Measurements from ENCODE around the gene PTBP1. TPM values are rescaled to one million over a fixed set of nuclear protein-coding genes. Genes with fewer than 3 reads are reported as not detected.

PTBP1 gene
- total and polyA plus RNA-seq, 4 donors: 51.3 to 152 (median 114) TPM

DNA sequence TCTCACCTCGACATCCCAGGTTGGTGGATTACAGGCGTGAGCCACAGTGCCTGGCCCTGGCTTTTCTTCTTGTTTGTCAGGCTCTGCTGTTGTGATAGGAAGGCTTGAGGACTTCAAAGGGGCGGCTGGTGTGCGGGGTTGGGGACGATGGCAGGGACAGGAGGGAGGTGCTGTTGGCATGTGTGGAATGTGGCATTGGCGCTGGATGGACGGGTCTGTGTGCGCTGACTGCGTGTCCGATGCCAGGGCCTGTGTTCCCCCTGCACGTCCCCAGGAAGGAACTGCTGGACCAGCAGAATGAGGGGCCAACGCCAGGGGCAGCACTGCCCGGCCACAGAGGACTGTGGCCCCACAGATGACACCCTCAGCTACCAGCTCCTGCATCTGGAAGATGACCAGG, 12.7 kb upstream of the PTBP1 start:
- H3K9me3 ChIP-seq (ENCODE audit: control insufficient read depth, insufficient read depth, low read length): no peaks in the 10 kb centered on the region
- WGBS (ENCODE audit: insufficient coverage): 87% methylated on average over 13 of the region's 13 CpGs
- H3K36me3 ChIP-seq (ENCODE audit: control insufficient read depth, insufficient read depth, low read length): no peaks in the 10 kb centered on the region
- peaks cover 9% of the 10 kb centered on the region for H3K27me3 ChIP-seq (ENCODE audit: control insufficient read depth, insufficient read depth, low read length)
- no peak overlapping the region for H3K4me3 ChIP-seq (ENCODE audit: low read depth, low read length)
- DNase-seq (ENCODE audit: low read depth in 4 of 6, low spot score in 6 of 6): no peak
- H3K4me1 ChIP-seq (ENCODE audit: control insufficient read depth, insufficient read depth, low read length): peaks cover 37% of the 10 kb centered on the region
- H3K27ac ChIP-seq (ENCODE audit: low read depth, low read length): no peak overlapping the region

DNA sequence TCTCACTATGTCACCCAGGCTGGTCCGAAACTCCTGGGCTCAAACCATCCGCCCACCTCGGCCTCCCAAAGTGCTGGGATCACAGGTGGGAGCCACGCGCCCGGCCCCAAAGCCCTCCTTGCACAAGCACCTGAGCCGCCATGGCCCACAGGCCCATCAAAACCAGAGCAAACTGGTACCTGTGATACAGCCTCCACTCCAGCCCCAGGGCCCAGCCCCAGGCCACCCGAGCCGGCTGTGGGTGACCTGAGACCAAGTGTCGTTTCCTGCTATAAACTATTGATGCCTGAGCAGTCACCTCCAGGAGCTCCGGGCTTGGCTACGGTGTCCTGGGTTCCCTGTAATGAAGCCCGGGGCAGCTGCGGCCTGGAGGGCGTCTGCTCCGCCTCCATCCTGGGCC, 9.7 kb upstream of the PTBP1 start:
- Histone ChIP-seq H3K4me3 (ENCODE audit: low read depth, low read length) (no peak overlapping the region), H3K27ac (ENCODE audit: low read depth, low read length) (no peak overlapping the region), H3K36me3 (ENCODE audit: control insufficient read depth, insufficient read depth, low read length) (no peaks in the 10 kb centered on the region), H3K27me3 (ENCODE audit: control insufficient read depth, insufficient read depth, low read length) (peaks cover 3% of the 10 kb centered on the region), H3K9me3 (ENCODE audit: control insufficient read depth, insufficient read depth, low read length) (no peaks in the 10 kb centered on the region), H3K4me1 (ENCODE audit: control insufficient read depth, insufficient read depth, low read length) (peaks cover 46% of the 10 kb centered on the region)
- no peak for DNase-seq (ENCODE audit: low read depth in 4 of 6, low spot score in 6 of 6)
- WGBS (ENCODE audit: insufficient coverage): 82% methylated on average over 14 of the region's 16 CpGs

DNA sequence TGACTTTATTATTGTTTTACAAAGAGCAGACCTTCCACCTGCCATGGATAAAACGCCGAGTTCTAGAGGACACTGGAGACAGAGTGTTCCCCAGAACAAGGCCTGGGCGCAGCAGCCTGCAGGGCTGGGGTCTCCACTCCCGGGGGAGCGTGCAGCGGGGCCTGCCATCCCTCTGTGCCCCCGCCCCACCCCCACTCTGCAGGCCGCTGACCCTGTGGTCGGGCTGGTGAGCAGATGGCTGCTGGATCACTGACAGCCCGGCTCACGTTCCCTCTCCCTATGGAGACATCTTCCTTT, 8.6 kb upstream of the PTBP1 start:
- H3K36me3 ChIP-seq (ENCODE audit: control insufficient read depth, insufficient read depth, low read length): no peaks in the 10 kb centered on the region
- peak overlapping the region; percentile 73 for H3K27ac ChIP-seq (ENCODE audit: low read depth, low read length)
- H3K4me3 ChIP-seq (ENCODE audit: low read depth, low read length): no peak overlapping the region
- H3K9me3 ChIP-seq (ENCODE audit: control insufficient read depth, insufficient read depth, low read length): no peaks in the 10 kb centered on the region
- H3K27me3 ChIP-seq (ENCODE audit: control insufficient read depth, insufficient read depth, low read length): no peaks in the 10 kb centered on the region
- 50% methylated on average over 11 of the region's 11 CpGs for WGBS (ENCODE audit: insufficient coverage)
- no peak for DNase-seq (ENCODE audit: low read depth in 4 of 6, low spot score in 6 of 6)
- peaks cover 40% of the 10 kb centered on the region for H3K4me1 ChIP-seq (ENCODE audit: control insufficient read depth, insufficient read depth, low read length)

DNA sequence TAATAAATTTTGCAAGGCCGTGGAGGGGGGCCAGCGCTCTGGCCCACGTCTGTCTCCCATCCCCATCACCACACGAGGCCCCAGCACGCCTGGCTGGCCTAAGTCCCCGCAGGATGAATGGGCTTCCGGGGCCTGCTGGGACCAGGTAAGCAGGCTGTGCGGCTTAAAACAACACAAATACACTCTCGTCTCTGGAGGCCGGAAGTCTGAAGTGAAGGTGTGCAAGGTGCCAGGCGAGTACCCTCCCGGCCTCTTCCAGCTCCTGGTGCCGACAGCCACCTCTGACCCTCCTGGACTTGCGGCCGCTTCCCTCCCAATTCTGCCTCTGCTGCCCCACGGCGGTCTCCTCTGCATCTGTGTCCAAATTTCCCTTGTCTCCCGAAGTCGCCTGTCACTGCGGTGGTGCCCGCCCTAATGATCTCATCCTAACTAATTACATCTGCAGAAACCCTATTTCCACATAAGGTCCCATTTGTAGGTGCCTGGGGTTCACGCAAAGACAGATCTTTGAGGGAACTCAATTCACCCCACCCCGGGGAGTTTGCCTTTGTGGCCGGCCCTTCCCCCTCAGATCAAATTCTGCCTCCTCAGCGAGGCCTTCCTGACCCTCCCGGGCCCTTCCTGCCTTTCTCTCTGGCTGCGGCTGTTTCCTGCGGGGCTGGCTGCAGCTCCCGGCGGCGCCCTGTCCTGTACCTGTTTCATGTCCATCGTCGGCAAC, 8.1 kb upstream of the PTBP1 start:
- no peak overlapping the region for H3K4me3 ChIP-seq (ENCODE audit: low read depth, low read length)
- DNase-seq (ENCODE audit: low read depth in 4 of 6, low spot score in 6 of 6): peak in 2 of 6 donors; percentile 32 to 60
- H3K4me1 ChIP-seq (ENCODE audit: control insufficient read depth, insufficient read depth, low read length): peaks cover 40% of the 10 kb centered on the region
- 29% methylated on average over 33 of the region's 33 CpGs for WGBS (ENCODE audit: insufficient coverage)
- peak overlapping the region; percentile 73 for H3K27ac ChIP-seq (ENCODE audit: low read depth, low read length)
- H3K27me3 ChIP-seq (ENCODE audit: control insufficient read depth, insufficient read depth, low read length): no peaks in the 10 kb centered on the region
- H3K9me3 ChIP-seq (ENCODE audit: control insufficient read depth, insufficient read depth, low read length): no peaks in the 10 kb centered on the region
- H3K36me3 ChIP-seq (ENCODE audit: control insufficient read depth, insufficient read depth, low read length): no peaks in the 10 kb centered on the region

DNA sequence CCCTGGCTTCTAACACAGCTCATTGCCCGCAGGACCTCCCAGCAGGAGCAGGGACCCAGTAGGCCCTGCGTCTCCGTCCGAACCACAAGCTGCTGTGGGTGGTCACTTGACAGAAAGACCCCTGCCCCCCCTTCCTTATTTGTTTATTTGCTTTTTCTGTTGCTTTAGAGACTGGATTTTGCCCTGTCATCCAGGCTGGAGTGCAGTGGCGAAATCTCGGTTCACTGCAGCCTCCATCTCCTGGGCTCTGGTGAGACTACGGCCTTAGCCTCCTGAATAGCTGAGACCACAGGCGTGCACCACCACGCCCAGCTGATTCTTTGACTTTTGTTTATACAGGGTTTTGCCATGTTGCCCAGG, 7.6 kb upstream of the PTBP1 start:
- WGBS (ENCODE audit: insufficient coverage): 90% methylated on average over 6 of the region's 9 CpGs
- no peak overlapping the region for H3K4me3 ChIP-seq (ENCODE audit: low read depth, low read length)

DNA sequence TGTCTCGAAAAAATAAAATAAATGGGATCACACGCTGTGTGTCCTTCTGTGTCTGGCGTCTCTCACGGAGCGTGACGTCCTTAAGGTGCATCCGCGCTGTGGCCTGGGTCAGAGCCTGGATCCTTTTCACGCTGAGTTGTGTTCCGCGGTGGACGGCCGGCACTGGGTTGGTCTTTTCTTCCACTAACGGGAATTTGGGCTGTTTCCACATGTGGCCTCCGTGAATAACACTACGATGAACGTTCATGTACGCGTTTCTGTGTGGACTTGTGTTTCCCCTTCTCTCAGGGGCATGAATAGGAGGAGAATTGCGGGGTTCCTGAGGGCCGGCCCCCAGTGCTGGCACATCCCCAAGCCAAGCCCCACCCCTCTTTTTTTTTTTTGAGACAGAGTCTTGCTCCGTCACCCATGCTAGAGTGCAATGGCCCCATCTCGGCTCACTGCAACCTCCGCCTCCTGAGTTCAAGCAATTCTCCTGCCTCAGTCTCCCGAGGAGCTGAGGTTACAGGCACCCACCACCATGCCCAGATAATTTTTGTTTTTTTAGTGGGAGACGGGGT, 6.2 kb upstream of the PTBP1 start:
- Histone ChIP-seq H3K9me3 (ENCODE audit: control insufficient read depth, insufficient read depth, low read length) (no peaks in the 10 kb centered on the region), H3K27ac (ENCODE audit: low read depth, low read length) (no peak overlapping the region), H3K36me3 (ENCODE audit: control insufficient read depth, insufficient read depth, low read length) (no peaks in the 10 kb centered on the region), H3K4me1 (ENCODE audit: control insufficient read depth, insufficient read depth, low read length) (peaks cover 54% of the 10 kb centered on the region), H3K27me3 (ENCODE audit: control insufficient read depth, insufficient read depth, low read length) (no peaks in the 10 kb centered on the region), H3K4me3 (ENCODE audit: low read depth, low read length) (no peak overlapping the region)
- WGBS (ENCODE audit: insufficient coverage): 57% methylated on average over 18 of the region's 26 CpGs
- peak in 1 of 6 donors; percentile 1 for DNase-seq (ENCODE audit: low read depth in 4 of 6, low spot score in 6 of 6)

More for the DNA sequence above, 7.6 kb upstream of the PTBP1 start:
- Histone ChIP-seq H3K9me3 (ENCODE audit: control insufficient read depth, insufficient read depth, low read length) (no peaks in the 10 kb centered on the region), H3K36me3 (ENCODE audit: control insufficient read depth, insufficient read depth, low read length) (no peaks in the 10 kb centered on the region), H3K27me3 (ENCODE audit: control insufficient read depth, insufficient read depth, low read length) (no peaks in the 10 kb centered on the region), H3K4me1 (ENCODE audit: control insufficient read depth, insufficient read depth, low read length) (peaks cover 40% of the 10 kb centered on the region), H3K27ac (ENCODE audit: low read depth, low read length) (peak overlapping the region; percentile 73)
- peak in 1 of 6 donors; percentile 1 for DNase-seq (ENCODE audit: low read depth in 4 of 6, low spot score in 6 of 6)

DNA sequence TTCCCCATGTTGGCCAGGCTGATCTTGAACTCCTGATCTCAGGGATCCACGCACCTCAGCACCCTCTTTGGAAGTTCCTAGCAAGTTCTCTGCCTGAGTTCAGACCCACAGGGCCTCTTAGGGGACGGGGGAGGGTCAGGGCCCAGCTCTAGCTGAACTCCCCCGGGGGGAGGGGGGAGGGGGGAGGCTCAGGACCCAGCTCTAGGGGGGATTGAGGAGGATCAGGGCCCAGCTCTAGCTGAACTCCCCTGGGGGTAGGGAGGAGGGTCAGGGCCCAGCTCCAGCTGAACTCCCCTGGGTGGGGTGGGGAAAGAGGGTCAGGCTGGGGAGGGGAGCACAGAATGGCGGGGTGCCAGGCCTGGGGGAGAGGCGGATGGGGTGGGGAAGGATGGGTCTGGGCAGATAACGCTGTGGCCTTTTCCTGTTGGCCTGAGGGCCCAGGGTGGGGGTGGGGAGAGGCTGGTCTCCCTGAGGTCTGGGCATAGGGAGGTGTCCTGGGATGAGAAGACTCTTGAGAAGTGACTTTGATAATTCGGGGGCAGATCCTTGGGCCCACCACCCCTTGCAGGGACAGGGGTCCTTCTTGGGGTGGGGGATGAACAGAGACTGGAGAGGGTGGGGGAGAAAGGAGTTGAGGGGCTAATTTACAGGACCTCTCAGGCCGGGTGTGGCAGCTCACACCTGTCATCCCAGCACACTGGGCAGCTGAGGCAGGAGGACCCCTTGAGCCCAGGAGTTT, 5.5 kb upstream of the PTBP1 start:
- Histone ChIP-seq H3K27ac (ENCODE audit: low read depth, low read length) (no peak overlapping the region), H3K4me1 (ENCODE audit: control insufficient read depth, insufficient read depth, low read length) (peaks cover 59% of the 10 kb centered on the region), H3K4me3 (ENCODE audit: low read depth, low read length) (no peak overlapping the region), H3K27me3 (ENCODE audit: control insufficient read depth, insufficient read depth, low read length) (no peaks in the 10 kb centered on the region), H3K36me3 (ENCODE audit: control insufficient read depth, insufficient read depth, low read length) (no peaks in the 10 kb centered on the region), H3K9me3 (ENCODE audit: control insufficient read depth, insufficient read depth, low read length) (no peaks in the 10 kb centered on the region)
- 57% methylated on average over 6 of the region's 8 CpGs for WGBS (ENCODE audit: insufficient coverage)
- DNase-seq (ENCODE audit: low read depth in 4 of 6, low spot score in 6 of 6): peak in 1 of 6 donors; percentile 1

DNA sequence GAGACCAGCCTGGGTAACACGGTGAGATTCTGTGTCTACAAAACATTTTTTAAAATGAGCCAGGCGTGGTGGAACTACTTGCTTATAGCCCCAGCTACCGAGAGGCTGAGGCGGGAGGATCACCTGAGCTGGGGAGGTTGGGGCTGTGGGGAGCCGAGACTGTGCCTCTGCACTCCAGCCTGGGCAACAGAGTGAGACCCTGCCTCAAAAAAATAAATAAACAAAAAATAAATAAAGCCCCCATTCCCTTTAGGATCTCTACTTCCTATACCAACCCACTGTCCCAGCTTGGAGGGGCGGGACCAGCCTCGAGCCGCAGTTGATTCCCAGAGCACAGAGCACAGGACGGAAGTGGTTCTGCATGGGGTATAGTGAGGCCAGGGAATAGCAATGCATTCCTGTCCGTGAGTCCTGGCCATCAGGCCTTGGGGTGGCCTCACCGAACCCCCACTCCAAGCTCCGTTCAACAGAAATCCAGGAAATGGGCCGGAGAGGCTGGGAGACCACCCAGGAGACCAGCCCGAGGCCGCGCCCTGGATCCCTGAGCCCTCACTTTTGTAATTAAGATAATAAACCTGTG, 4.9 kb upstream of the PTBP1 start:
- no peaks in the 10 kb centered on the region for H3K9me3 ChIP-seq (ENCODE audit: control insufficient read depth, insufficient read depth, low read length)
- DNase-seq (ENCODE audit: low read depth in 4 of 6, low spot score in 6 of 6): no peak
- no peaks in the 10 kb centered on the region for H3K36me3 ChIP-seq (ENCODE audit: control insufficient read depth, insufficient read depth, low read length)
- 78% methylated on average over 8 of the region's 16 CpGs for WGBS (ENCODE audit: insufficient coverage)
- no peaks in the 10 kb centered on the region for H3K27me3 ChIP-seq (ENCODE audit: control insufficient read depth, insufficient read depth, low read length)
- H3K27ac ChIP-seq (ENCODE audit: low read depth, low read length): no peak overlapping the region
- H3K4me1 ChIP-seq (ENCODE audit: control insufficient read depth, insufficient read depth, low read length): peaks cover 59% of the 10 kb centered on the region
- no peak overlapping the region for H3K4me3 ChIP-seq (ENCODE audit: low read depth, low read length)

DNA sequence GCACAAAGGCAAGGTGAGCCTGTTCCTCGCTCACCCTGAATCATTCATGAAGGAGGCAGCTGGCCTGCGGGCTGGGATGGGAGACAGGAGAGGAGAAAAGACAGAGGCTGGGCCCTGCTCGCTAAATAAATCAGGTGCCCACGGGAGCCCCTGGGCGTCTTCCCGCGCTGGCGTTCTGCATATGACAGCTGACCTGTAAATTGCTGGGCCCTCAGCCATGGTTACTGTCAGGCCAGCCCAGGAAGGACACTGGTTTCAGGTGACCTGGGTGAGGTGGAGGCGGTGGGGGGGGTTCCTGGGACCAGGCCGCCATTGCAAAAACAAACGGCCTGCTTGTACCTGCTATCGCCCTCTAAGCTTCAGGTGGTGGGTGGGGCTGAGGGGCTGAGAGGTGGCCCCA, 3.4 kb upstream of the PTBP1 start:
- peak in 1 of 6 donors; percentile 1 for DNase-seq (ENCODE audit: low read depth in 4 of 6, low spot score in 6 of 6)
- Histone ChIP-seq H3K36me3 (ENCODE audit: control insufficient read depth, insufficient read depth, low read length) (peaks cover 8% of the 10 kb centered on the region), H3K27me3 (ENCODE audit: control insufficient read depth, insufficient read depth, low read length) (no peaks in the 10 kb centered on the region), H3K9me3 (ENCODE audit: control insufficient read depth, insufficient read depth, low read length) (no peaks in the 10 kb centered on the region), H3K4me1 (ENCODE audit: control insufficient read depth, insufficient read depth, low read length) (peaks cover 53% of the 10 kb centered on the region), H3K4me3 (ENCODE audit: low read depth, low read length) (no peak overlapping the region), H3K27ac (ENCODE audit: low read depth, low read length) (no peak overlapping the region)
- WGBS (ENCODE audit: insufficient coverage): 85% methylated on average over 12 of the region's 12 CpGs
